Heart left ventricle (tissue), 16 donors: Measurements from ENCODE around the gene ASPSCR1. TPM values are rescaled to one million over a fixed set of nuclear protein-coding genes. Genes with fewer than 3 reads are reported as not detected.

Experiments used
- ATAC-seq, 4 donors: fragments of 200-7000 bp; cut with Tn5 transposase; one replicate each; pipeline ENCODE4 v1.9.1; 2020 to 2022; ENCODE audit warnings: moderate library complexity in 4 of 4, mild to moderate bottlenecking in 3 of 4, moderate number of reproducible peaks in 1 of 4
- DNase-seq, 5 donors: peaks; one replicate each; pipeline ENCODE4 v3.0.0-alpha.2; 2020
- H3K27ac ChIP-seq, 12 donors: fragments of 200-600 bp; sonication (generic) in 4 of 12; one replicate each; pipeline versions ENCODE4 v1.5.0 to v1.8.0; 2016 to 2022; ENCODE audit warnings: mild to moderate bottlenecking in 2 of 12
- H3K27me3 ChIP-seq, 9 donors: fragments of 200-600 bp; sonication (generic) in 2 of 9; one replicate each; pipeline versions ENCODE4 v1.5.1 to v1.8.0; 2016 to 2022; ENCODE audit warnings: mild to moderate bottlenecking in 3 of 9
- H3K36me3 ChIP-seq, 9 donors: fragments of 200-600 bp; sonication (generic) in 2 of 9; one replicate each; pipeline versions ENCODE4 v1.5.0 to v1.8.0; 2018 to 2022; ENCODE audit warnings: mild to moderate bottlenecking in 2 of 9
- H3K4me1 ChIP-seq, 12 donors: fragments of 200-600 bp; sonication (generic) in 4 of 12; one replicate each; pipeline versions ENCODE4 v1.5.0 to v1.8.0; 2016 to 2022; ENCODE audit warnings: mild to moderate bottlenecking in 3 of 12
- H3K4me3 ChIP-seq, 12 donors: fragments of 200-600 bp; sonication (generic) in 4 of 12; one replicate each; pipeline versions ENCODE4 v1.5.0 to v1.8.0; 2017 to 2022; ENCODE audit warnings: mild to moderate bottlenecking in 9 of 12, moderate library complexity in 4 of 12
- H3K9me3 ChIP-seq, 12 donors: fragments of 200-600 bp; sonication (generic) in 4 of 12; one replicate each; pipeline versions ENCODE4 v1.5.0 to v1.8.0; 2016 to 2022; ENCODE audit warnings: mild to moderate bottlenecking in 1 of 12
- CTCF ChIP-seq, 12 donors: fragments of 200-600 bp; sonication (generic) in 4 of 12; IDR thresholded peaks; one replicate each; pipeline versions ENCODE4 v1.5.0 to v1.8.0; 2018 to 2022; ENCODE audit warnings: antibody characterized with exemption in 12 of 12, mild to moderate bottlenecking in 5 of 12
- POLR2A ChIP-seq, 2 donors: fragments of 450-650 bp; IDR thresholded peaks; one replicate each; pipeline ENCODE4 v1.6.1; 2017; ENCODE audit warnings: antibody characterized with exemption in 2 of 2, mild to moderate bottlenecking in 2 of 2, moderate library complexity in 2 of 2
- WGBS, 4 donors: extraction: QIAGEN DNeasy Blood & Tissue Kit in 2 of 4; methylation state at CpG; one replicate each; pipeline versions ENCODE4 v1.1.5 to v1.1.7; 2013 to 2018; 5-methylcytosine and 5-hydroxymethylcytosine counted together
- intact Hi-C, 10 donors: fragments of 100-400 bp; cut with DNase I; formaldehyde crosslinking; loops; one replicate each; pipeline versions ENCODE4 v1.11.1 to v1.14.2; 2022
- polyA plus RNA-seq, 2 donors: library from polyadenylated mRNA; stranded (reverse); fragments of 200-250 nt; gene quantifications; one replicate each; pipeline ENCODE4 v1.2.3, GENCODE V29; 2013
- total RNA-seq, 9 donors: library from RNA; depleted of rRNA in 2 of 9; stranded (reverse); fragments of >200 nt in 2 of 9; fragmentation: NEBNext Ultra II Directional in 3 of 9; extraction: Animal tissue kit (Norgen Biotek cat#: 25700) in 3 of 9; gene quantifications; one replicate each; pipeline versions ENCODE4 v1.1.0 to v1.2.4, GENCODE V29; 2016 to 2023
- donor health status: ischemic (EF 13 %, LVEDD 7.1; RV severe dilation, severe dysfunction).
- donor health status: healthy with polysubstance abuse.
- donor health status: DM: no; HTN: yes; CAD: no.
- donor health status: DM: no; HTN: no; CAD: no.
- donor health status: ischemic (EF 25% LVEDD 6.9; RV normal size, moderate dysfunction).
- donor health status: ischemic (EF 25% LVEDD 5.7; RV mildly dilated, moderate dysfunction).
- donor health status: healthy.
- donor health status: DM: yes; HTN: yes; CAD: no.
- donor health status: ischemic (EF 35%, LVEDD 5.7; RV mildly dilated, moderate dysfunction).
- donor health status: nonischemic (EF 11% LVEDD 7.7; RV severe dilation, severe dysfunction).
- donor health status: DM: yes; HTN: yes; CAD: no.
- donor health status: PGD.
- donor health status: ischemic (EF 29% LVEDD 5.4; RV normal size, mild dysfunction).
- donor health status: nonischemic (EF 23%, LVEDD 6.1; RV moderate dilation, normal function).

The ASPSCR1 gene
- total and polyA plus RNA-seq, 11 donors: 15.1 to 43.6 (median 22.9) TPM

DNA sequence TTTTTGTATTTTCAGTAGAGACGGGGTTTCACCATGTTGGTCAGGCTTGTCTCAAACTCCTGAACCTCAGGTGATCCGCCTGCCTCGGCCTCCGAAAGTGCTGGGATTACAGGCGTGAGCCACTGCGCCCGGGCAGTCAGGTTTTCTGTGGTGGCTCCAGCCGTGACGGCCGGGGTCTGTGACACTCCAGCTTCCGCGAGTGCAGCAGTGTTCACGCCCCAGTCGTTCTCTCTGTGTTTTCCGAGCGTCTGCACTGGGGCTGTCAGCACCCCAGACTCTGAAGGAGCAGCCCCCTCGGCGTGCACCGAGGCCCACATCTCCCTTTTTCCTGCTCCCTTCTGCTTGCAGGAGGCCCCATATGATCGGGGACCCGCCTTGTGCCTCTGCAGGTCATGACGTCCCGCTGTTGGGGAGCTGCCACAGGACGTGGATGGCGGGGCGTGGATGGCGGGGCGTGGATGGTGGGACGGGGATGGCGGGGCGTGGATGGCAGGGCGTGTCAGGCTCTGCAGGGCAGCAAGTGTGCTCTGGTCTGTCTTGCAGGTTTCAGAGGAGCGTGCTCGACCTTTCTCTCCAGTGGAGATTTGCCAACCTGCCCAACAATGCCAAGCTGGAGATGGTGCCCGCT, 5.7 kb downstream of the ASPSCR1 start:
- intact Hi-C loops: no loop called here
- WGBS, 4 donors: 93 to 94% (median 94%) methylated on average over 35 of the region's 35 CpGs
- peaks cover 0 to 57% (median 35%) of the 10 kb centered on the region in 9 donors for H3K36me3 ChIP-seq

GRCh38 chr17:81983639-81984373, 6.4 kb downstream of the ASPSCR1 start:
- H3K4me1 ChIP-seq: peaks cover 0 to 4% (median 1%) of the 10 kb centered on the region in 12 donors
- intact Hi-C loops: no loop called here
- ATAC-seq (no peak), DNase-seq (no peak)
- no peak overlapping the region for H3K4me3 ChIP-seq
- H3K36me3 ChIP-seq: peaks cover 0 to 57% (median 35%) of the 10 kb centered on the region in 9 donors
- WGBS, 4 donors: 95 to 97% (median 97%) methylated on average over 26 of the region's 26 CpGs
- TF ChIP-seq POLR2A (IDR thresholded peaks at IDR 0.05): no peak
- TF ChIP-seq CTCF (IDR thresholded peaks at IDR 0.05): no peak
- no peaks in the 10 kb centered on the region for H3K9me3 ChIP-seq
- H3K27me3 ChIP-seq: no peaks in the 10 kb centered on the region
- no peak overlapping the region for H3K27ac ChIP-seq

More for the DNA sequence above, 5.7 kb downstream of the ASPSCR1 start:
- Histone ChIP-seq H3K27me3 (no peaks in the 10 kb centered on the region), H3K4me3 (no peak overlapping the region), H3K27ac (no peak overlapping the region), H3K9me3 (no peaks in the 10 kb centered on the region), H3K4me1 (peaks cover 0 to 11% (median 8%) of the 10 kb centered on the region in 12 donors)
- DNase-seq (no peak), ATAC-seq (no peak)
- TF ChIP-seq POLR2A (IDR thresholded peaks at IDR 0.05) (no peak), CTCF (IDR thresholded peaks at IDR 0.05) (no peak)

- Histone ChIP-seq H3K4me1 (no peaks in the 10 kb centered on the region), H3K27me3 (no peaks in the 10 kb centered on the region), H3K36me3 (peaks cover 0 to 58% (median 35%) of the 10 kb centered on the region in 9 donors), H3K27ac (no peak overlapping the region), H3K4me3 (no peak overlapping the region), H3K9me3 (no peaks in the 10 kb centered on the region)
- TF ChIP-seq CTCF (IDR thresholded peaks at IDR 0.05) (no peak), POLR2A (IDR thresholded peaks at IDR 0.05) (no peak)
- intact Hi-C loops: no loop called here
- WGBS, 4 donors: 88 to 94% (median 93%) methylated on average over 21 of the region's 21 CpGs
- ATAC-seq: no peak
- no peak for DNase-seq
These were observed 7.5 kb downstream of the ASPSCR1 start for GRCh38 chr17:81984773-81985410.

DNA sequence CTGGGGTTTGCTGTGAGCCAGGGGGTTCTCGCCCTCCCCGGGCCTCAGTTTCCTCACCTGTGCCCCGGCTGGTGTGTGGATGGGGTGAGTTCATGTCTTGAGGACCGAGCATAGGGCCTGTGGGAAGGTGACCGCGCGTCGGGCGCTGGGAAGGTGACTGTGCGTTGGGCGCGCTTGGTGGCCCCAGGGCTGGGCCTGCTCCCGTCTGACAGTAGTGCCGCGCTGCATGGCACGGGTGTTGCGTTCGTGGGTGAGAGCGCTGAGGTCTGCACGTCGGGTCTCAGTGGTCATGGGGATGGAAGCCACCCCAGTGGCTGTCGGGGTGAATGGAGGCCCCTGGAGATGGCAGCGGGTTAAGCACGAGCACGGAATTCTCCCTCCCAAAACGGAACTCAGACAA, 9.2 kb downstream of the ASPSCR1 start:
- no peaks in the 10 kb centered on the region for H3K9me3 ChIP-seq
- peaks cover 0 to 55% (median 27%) of the 10 kb centered on the region in 9 donors for H3K36me3 ChIP-seq

More for the DNA sequence above, 9.2 kb downstream of the ASPSCR1 start:
- no peak overlapping the region for H3K4me3 ChIP-seq
- no peak overlapping the region for H3K27ac ChIP-seq
- no peak for TF ChIP-seq POLR2A (IDR thresholded peaks at IDR 0.05)
- TF ChIP-seq CTCF (IDR thresholded peaks at IDR 0.05): no peak
- ATAC-seq: no peak
- no peak for DNase-seq
- peaks cover 0 to 12% (median 7%) of the 10 kb centered on the region in 12 donors for H3K4me1 ChIP-seq
- WGBS, 4 donors: 96 to 98% (median 97%) methylated on average over 21 to 26 of the region's 26 CpGs
- intact Hi-C loops: no loop called here
- H3K27me3 ChIP-seq: no peaks in the 10 kb centered on the region
